Fibroblast of the aortic adventitia (primary cell): Measurements from ENCODE around the gene PNPLA1. TPM values are rescaled to one million over a fixed set of nuclear protein-coding genes. Genes with fewer than 3 reads are reported as not detected.

Experiments used
- DNase-seq: peaks from one replicate; pipeline ENCODE4 v3.0.0-alpha.2; 2010; ENCODE audit warnings: low read depth
- H3K4me3 ChIP-seq: 2 replicates; pipeline ENCODE4 v1.5.1; 2011; ENCODE audit warnings: low read depth, mild to moderate bottlenecking, control low read depth, low read length, moderate library complexity
- CTCF ChIP-seq: IDR thresholded peaks from 2 replicates; pipeline ENCODE4 v1.5.1; 2011; ENCODE audit warnings: mild to moderate bottlenecking, low read length, control low read depth, inconsistent platforms; ENCODE audit not compliant: insufficient read depth
- total RNA-seq: library from RNA; depleted of rRNA; stranded (reverse); fragments of >200 nt; gene quantifications from 2 replicates; pipeline ENCODE4 v1.2.3, GENCODE V29; 2012; ENCODE audit warnings: low replicate concordance

The PNPLA1 gene
- total RNA-seq, 1 donor = 0.09 TPM

DNA sequence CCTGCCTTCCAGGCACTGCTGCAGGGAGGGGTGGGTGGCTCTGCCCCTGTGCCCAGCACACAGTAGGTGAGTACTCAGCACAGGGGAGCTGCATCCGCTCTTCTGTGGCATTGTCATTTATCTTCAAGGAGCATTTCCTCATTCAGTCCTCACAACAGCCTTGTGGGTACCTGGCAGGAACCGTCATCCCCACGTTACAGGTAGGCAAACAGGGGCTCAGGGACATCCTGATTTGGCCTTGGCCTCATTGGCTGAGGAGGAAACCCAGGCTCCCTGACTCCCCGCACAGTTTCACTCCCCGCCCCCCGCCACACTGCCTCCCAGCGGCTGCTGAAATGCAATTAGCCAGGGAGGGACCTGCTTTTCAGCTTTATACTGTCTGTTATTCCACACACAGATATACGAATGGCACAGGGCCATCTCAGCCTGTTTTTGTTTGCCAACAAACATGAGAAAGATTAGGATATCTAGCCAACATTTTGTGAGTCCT is 24.2 kb upstream of the PNPLA1 start:
- peak; percentile 6 for TF ChIP-seq CTCF
- no peak for DNase-seq
- H3K4me3 ChIP-seq = no peak overlapping the region

DNA sequence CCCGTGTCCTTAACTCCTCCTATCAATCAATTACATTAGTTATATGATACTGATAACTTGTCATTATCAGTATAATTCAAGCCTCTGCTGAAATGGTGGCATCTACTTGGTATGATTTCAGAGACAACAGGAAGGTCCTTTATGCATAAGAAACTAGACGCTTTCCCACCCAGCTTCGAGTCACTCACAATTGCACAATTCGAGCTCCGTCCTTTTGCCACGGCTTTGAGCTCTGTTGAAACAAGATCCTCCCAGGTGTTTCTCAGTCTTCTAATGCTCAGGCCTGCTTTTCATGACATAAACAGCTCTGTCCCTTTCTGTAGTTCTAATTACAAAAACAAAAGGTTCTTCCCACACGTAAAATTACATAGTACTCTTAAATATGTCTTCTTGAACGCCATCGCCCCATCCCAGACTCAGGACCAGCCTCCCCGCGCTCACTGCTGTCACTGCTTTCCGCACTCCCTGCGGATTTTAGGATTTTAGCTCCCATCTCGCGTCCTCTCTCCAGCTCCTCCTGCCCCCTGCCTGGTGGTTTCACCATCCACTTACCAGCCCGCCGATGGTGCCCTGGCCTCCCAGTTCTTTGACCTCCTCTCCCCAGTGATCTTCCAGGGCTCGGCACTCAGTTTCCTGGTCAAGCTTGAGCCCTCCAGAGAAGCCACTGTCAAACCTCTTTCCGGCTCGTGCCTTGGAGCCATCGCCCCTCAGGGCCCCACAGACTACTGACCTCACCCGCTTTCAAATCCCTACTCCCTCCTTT is 23.2 kb upstream of the PNPLA1 start:
- no peak overlapping the region for H3K4me3 ChIP-seq

GRCh38 chr6:36247693-36248092 is 22.2 kb upstream of the PNPLA1 start:
- peak; percentile 88 for DNase-seq
- H3K4me3 ChIP-seq = no peak overlapping the region
- TF ChIP-seq CTCF = no peak

More for the DNA sequence above, 23.2 kb upstream of the PNPLA1 start:
- no peak for TF ChIP-seq CTCF
- DNase-seq = no peak

DNA sequence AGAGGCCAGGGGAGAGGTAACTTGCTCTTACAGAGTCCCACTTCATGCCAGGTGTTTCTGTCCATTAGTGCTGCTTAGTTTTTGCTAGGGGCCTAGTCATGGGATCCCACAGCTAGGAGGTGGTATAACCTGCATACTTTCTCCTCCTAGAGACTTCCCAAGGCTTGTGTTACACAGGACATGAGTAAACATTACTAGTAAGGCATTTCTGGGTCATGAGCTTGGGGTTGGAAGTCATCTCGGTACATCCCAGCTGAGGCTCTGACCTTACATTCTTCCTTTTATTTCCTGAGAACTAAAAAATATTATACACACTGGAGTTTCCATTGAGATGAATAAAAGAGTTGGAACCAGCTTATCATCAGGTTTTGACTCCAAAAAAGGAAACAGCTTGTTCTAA is 20.9 kb upstream of the PNPLA1 start:
- H3K4me3 ChIP-seq = no peak overlapping the region
- DNase-seq = peak; percentile 94
- peak; percentile 44 for TF ChIP-seq CTCF

- no peak overlapping the region for H3K4me3 ChIP-seq
- peak; percentile 90 for DNase-seq
- no peak for TF ChIP-seq CTCF
Measured at GRCh38 chr6:36249536-36249935, 20.3 kb upstream of the PNPLA1 start.

DNA sequence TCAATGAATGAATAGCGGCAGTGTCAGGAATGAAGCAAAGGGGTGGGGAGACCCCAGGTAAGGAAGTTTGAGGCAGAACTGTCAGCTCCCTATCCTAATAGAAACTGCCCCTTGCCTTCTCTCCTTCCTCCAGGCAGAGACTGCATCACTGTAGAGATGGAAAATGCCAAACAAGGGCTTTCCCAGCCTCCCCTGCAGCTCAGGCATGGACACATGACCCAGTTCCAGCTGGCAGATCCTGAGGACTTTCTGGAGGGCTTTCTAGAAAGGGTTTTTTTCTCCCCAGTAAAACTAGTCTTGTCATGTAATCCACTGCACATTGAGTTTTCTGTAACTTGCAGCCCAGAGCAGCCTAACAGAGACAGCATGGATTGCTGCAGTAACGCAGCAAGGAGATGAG is 17.9 kb upstream of the PNPLA1 start:
- no peak for TF ChIP-seq CTCF
- peak; percentile 48 for DNase-seq
- H3K4me3 ChIP-seq = no peak overlapping the region
